Stimulated activated naive CD8-positive, alpha-beta T cell treated with anti-CD3 and anti-CD28 coated beads, Interleukin-15, Interleukin-2, amounts not matched to agents 100 ng/mL and 50 ng/mL, for 24 hours (primary cell): ENCODE data around the gene TRIM63.

Experiments
- H3K27ac Mint-ChIP-seq: one replicate; pipeline ENCODE4 v1.8.0; 2021; ENCODE audit warnings: mild to moderate bottlenecking, mixed read lengths
- H3K27me3 Mint-ChIP-seq: one replicate; pipeline ENCODE4 v1.8.0; 2021; ENCODE audit warnings: mixed read lengths
- H3K36me3 Mint-ChIP-seq: one replicate; pipeline ENCODE4 v1.8.0; 2021; ENCODE audit warnings: low read depth, mixed read lengths
- H3K4me1 Mint-ChIP-seq: one replicate; pipeline ENCODE4 v1.8.0; 2021; ENCODE audit warnings: low read depth, mixed read lengths
- H3K4me3 Mint-ChIP-seq: one replicate; pipeline ENCODE4 v1.8.0; 2021; ENCODE audit warnings: mild to moderate bottlenecking, mixed read lengths
- H3K9me3 Mint-ChIP-seq: one replicate; pipeline ENCODE4 v1.8.0; 2021; ENCODE audit warnings: mixed read lengths

TRIM63 gene

GRCh38 chr1:26077524-26077923, 10.1 kb upstream of the TRIM63 start:
- Mint-ChIP-seq H3K27ac (no peak overlapping the region), H3K9me3 (no peaks in the 10 kb centered on the region), H3K4me3 (no peak overlapping the region), H3K27me3 (peaks cover 11% of the 10 kb centered on the region), H3K36me3 (no peaks in the 10 kb centered on the region), H3K4me1 (no peaks in the 10 kb centered on the region)

DNA sequence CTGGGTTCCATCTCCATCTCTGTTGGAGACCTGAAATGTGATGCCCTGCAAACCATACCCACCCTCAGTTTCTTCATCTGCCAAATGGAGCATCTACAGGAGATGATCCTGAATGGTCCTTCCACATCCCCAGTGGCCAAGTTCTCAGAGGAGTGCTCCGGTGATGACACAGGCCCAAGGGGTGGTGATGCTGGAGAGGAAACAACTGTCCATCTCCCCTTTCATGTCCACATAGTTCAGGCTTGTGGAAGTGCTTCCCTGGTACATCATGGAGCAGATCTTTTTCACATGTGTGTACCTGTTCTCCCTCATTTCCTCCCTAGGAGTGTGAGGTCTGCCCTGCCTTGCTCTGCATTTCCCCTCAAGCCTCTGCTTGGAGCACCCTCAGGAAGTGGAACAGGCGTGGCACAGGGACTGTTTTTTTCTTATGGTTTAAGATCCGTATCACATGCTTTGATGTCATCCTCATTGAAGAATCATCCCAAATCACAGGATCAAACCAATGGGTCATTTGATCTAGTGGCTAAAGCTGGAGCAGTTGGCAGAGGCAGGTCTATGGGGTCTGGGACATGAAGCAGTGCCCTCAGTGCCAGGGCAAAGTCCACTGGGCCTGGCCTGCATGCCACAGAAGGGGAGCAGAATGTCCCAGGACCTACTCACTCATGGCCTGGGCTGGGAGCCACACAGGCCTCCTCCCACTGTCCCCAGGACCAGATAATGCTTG, 8.2 kb upstream of the TRIM63 start:
- no peaks in the 10 kb centered on the region for H3K4me1 Mint-ChIP-seq

GRCh38 chr1:26072305-26072704, 4.9 kb upstream of the TRIM63 start:
- no peaks in the 10 kb centered on the region for H3K9me3 Mint-ChIP-seq
- H3K27me3 Mint-ChIP-seq: peaks cover 27% of the 10 kb centered on the region
- H3K4me3 Mint-ChIP-seq: no peak overlapping the region
- no peaks in the 10 kb centered on the region for H3K36me3 Mint-ChIP-seq
- no peak overlapping the region for H3K27ac Mint-ChIP-seq
- H3K4me1 Mint-ChIP-seq: no peaks in the 10 kb centered on the region

More for the DNA sequence above, 8.2 kb upstream of the TRIM63 start:
- Mint-ChIP-seq H3K4me3 (no peak overlapping the region), H3K27ac (no peak overlapping the region), H3K9me3 (no peaks in the 10 kb centered on the region), H3K36me3 (no peaks in the 10 kb centered on the region), H3K27me3 (peaks cover 24% of the 10 kb centered on the region)

GRCh38 chr1:26070963-26071342, 3.5 kb upstream of the TRIM63 start:
- no peak overlapping the region for H3K27ac Mint-ChIP-seq

GRCh38 chr1:26070296-26070962, 3.0 kb upstream of the TRIM63 start:
- no peaks in the 10 kb centered on the region for H3K36me3 Mint-ChIP-seq
- no peak overlapping the region for H3K4me3 Mint-ChIP-seq
- H3K27me3 Mint-ChIP-seq: peaks cover 30% of the 10 kb centered on the region

More at GRCh38 chr1:26070963-26071342, 3.5 kb upstream of the TRIM63 start:
- Mint-ChIP-seq H3K4me3 (no peak overlapping the region), H3K36me3 (no peaks in the 10 kb centered on the region), H3K9me3 (no peaks in the 10 kb centered on the region), H3K27me3 (peaks cover 30% of the 10 kb centered on the region), H3K4me1 (no peaks in the 10 kb centered on the region)

DNA sequence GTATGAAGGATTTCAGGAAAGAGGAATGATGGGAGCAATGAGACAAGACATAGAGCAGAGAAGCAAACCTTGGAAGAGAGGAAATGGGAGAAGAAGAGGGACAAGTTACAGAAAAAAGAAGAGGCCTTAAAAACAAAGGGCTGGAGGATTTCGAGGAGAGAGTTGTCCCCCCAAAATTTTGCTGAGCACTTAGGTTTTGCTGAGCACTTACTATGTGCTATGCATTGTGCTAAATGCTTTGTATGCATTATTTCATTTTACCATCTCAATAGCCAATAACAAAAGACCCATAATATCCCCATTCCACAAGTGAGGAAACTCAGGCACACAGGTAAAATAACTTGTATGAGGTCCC, 2.5 kb upstream of the TRIM63 start:
- H3K4me1 Mint-ChIP-seq: no peaks in the 10 kb centered on the region
- H3K9me3 Mint-ChIP-seq: no peaks in the 10 kb centered on the region
- H3K27me3 Mint-ChIP-seq: peaks cover 30% of the 10 kb centered on the region
- no peak overlapping the region for H3K27ac Mint-ChIP-seq
- no peak overlapping the region for H3K4me3 Mint-ChIP-seq
- no peaks in the 10 kb centered on the region for H3K36me3 Mint-ChIP-seq

More at GRCh38 chr1:26070296-26070962, 3.0 kb upstream of the TRIM63 start:
- Mint-ChIP-seq H3K9me3 (no peaks in the 10 kb centered on the region), H3K4me1 (no peaks in the 10 kb centered on the region), H3K27ac (no peak overlapping the region)

GRCh38 chr1:26066857-26067256, 573 bp downstream of the TRIM63 start:
- Mint-ChIP-seq H3K4me3 (no peak overlapping the region), H3K36me3 (no peaks in the 10 kb centered on the region), H3K4me1 (no peaks in the 10 kb centered on the region), H3K27ac (no peak overlapping the region), H3K27me3 (peaks cover 12% of the 10 kb centered on the region), H3K9me3 (no peaks in the 10 kb centered on the region)

DNA sequence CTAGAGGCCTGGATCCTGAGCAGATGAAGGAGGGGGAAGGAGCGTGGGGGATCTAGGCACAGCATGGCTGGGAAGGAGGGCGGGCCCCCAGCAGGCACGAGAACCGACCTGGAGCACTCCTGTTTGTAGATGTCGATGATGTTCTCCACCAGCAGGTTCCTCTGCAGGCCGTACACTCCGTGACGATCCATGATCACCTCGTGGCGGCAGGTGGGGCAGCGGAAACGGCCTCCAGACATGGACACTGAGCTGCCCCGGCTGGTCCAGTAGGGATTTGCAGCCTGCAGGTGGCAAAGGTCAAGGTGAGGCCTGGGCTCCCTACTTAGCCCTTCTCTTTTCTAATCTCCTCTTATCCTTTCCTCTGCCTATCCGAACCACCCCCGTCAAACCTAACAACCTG, 1.3 kb downstream of the TRIM63 start:
- no peaks in the 10 kb centered on the region for H3K4me1 Mint-ChIP-seq
- peaks cover 11% of the 10 kb centered on the region for H3K27me3 Mint-ChIP-seq
- H3K4me3 Mint-ChIP-seq: no peak overlapping the region
- no peak overlapping the region for H3K27ac Mint-ChIP-seq
- H3K9me3 Mint-ChIP-seq: no peaks in the 10 kb centered on the region
- H3K36me3 Mint-ChIP-seq: no peaks in the 10 kb centered on the region

- Mint-ChIP-seq H3K27me3 (peaks cover 4% of the 10 kb centered on the region), H3K36me3 (no peaks in the 10 kb centered on the region), H3K4me3 (no peak overlapping the region), H3K4me1 (no peaks in the 10 kb centered on the region), H3K27ac (no peak overlapping the region), H3K9me3 (no peaks in the 10 kb centered on the region)
Observed at GRCh38 chr1:26064553-26064952, 2.9 kb downstream of the TRIM63 start.

DNA sequence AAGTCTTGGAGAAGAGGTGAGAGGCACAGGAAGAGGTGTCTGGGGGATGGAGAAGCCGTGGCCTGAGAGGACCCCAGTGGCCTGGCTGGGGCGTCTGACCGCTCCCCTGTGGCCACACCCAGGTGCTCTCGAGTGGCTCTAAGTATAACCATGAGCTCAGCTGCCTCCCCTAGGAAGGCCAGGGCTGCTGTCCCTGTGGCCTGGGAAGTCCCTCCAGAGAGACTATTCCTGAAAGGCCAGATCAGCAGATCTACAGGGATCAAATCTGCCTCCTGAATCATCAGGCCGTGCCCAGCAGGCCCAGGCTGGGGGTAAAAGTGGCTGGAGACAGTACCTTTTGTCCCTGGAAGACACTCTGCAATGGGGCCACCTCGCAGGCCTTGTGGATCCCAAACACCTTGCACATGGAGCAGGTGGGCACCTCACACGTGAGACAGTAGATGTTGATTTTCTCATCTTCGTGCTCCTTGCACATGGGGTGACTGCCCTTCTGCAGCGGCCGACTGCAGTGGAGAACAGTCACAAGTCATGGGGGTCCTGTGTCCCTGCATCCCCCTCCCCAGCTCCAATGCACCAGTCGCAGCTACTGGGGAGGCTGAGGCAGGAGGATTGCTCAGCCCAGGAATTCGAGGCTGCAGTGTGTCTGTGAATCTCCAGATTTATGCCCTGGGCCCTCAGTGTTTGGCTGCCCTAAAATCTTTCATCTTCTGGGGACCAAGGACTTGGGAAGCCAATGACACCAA, 6.4 kb downstream of the TRIM63 start:
- H3K27me3 Mint-ChIP-seq: peaks cover 10% of the 10 kb centered on the region
- H3K4me3 Mint-ChIP-seq: no peak overlapping the region
- H3K27ac Mint-ChIP-seq: no peak overlapping the region
- no peaks in the 10 kb centered on the region for H3K4me1 Mint-ChIP-seq
- no peaks in the 10 kb centered on the region for H3K36me3 Mint-ChIP-seq
- no peaks in the 10 kb centered on the region for H3K9me3 Mint-ChIP-seq

- H3K36me3 Mint-ChIP-seq: no peaks in the 10 kb centered on the region
- H3K27ac Mint-ChIP-seq: no peak overlapping the region
- no peak overlapping the region for H3K4me3 Mint-ChIP-seq
- H3K4me1 Mint-ChIP-seq: no peaks in the 10 kb centered on the region
- peaks cover 17% of the 10 kb centered on the region for H3K27me3 Mint-ChIP-seq
- H3K9me3 Mint-ChIP-seq: no peaks in the 10 kb centered on the region
Observed at GRCh38 chr1:26059906-26060305, 7.5 kb downstream of the TRIM63 start.

- H3K36me3 Mint-ChIP-seq: no peaks in the 10 kb centered on the region
- no peak overlapping the region for H3K27ac Mint-ChIP-seq
- peaks cover 33% of the 10 kb centered on the region for H3K27me3 Mint-ChIP-seq
- no peak overlapping the region for H3K4me3 Mint-ChIP-seq
- no peaks in the 10 kb centered on the region for H3K9me3 Mint-ChIP-seq
- H3K4me1 Mint-ChIP-seq: no peaks in the 10 kb centered on the region
Observed at GRCh38 chr1:26058052-26058595, 9.3 kb downstream of the TRIM63 start.

GRCh38 chr1:26057189-26057588, 10.2 kb downstream of the TRIM63 start:
- H3K27me3 Mint-ChIP-seq: peaks cover 34% of the 10 kb centered on the region

GRCh38 chr1:26055041-26055440, 12.4 kb downstream of the TRIM63 start:
- Mint-ChIP-seq H3K27ac (no peak overlapping the region), H3K9me3 (no peaks in the 10 kb centered on the region), H3K4me3 (no peak overlapping the region), H3K27me3 (peaks cover 50% of the 10 kb centered on the region), H3K4me1 (no peaks in the 10 kb centered on the region), H3K36me3 (no peaks in the 10 kb centered on the region)

More at GRCh38 chr1:26057189-26057588, 10.2 kb downstream of the TRIM63 start:
- H3K4me1 Mint-ChIP-seq: no peaks in the 10 kb centered on the region
- no peaks in the 10 kb centered on the region for H3K9me3 Mint-ChIP-seq
- no peak overlapping the region for H3K4me3 Mint-ChIP-seq
- H3K27ac Mint-ChIP-seq: no peak overlapping the region
- H3K36me3 Mint-ChIP-seq: no peaks in the 10 kb centered on the region
